ENCODE data around the gene ADAMTS8.

GRCh38 chr11:130435671-130436070 lies 7.3 kb upstream of the ADAMTS8 start:
- TF ChIP-seq MXI1 (IDR thresholded peaks at IDR 0.05; ENCODE audit: low read depth, low read length) (no peak), EP300 (IDR thresholded peaks at IDR 0.05; ENCODE audit: borderline replicate concordance in 1 of 2, control insufficient read depth in 1 of 2, low read depth in 2 of 2, low read length in 2 of 2) (no peak), ZNF274 (IDR thresholded peaks at IDR 0.05; ENCODE audit: insufficient read depth, insufficient read length) (no peak), CTCF (IDR thresholded peaks at IDR 0.05 in 2 of 3, conservative IDR thresholded peaks at IDR 0.05 in 1 of 3; ENCODE audit: control insufficient read depth in 2 of 3, extremely low read depth in 1 of 3, insufficient read depth in 1 of 3, low read depth in 3 of 3, low read length in 3 of 3) (no peak), ETV6 (conservative IDR thresholded peaks at IDR 0.05 in 1 of 2, IDR thresholded peaks at IDR 0.05 in 1 of 2; ENCODE audit: borderline replicate concordance in 1 of 2, low read depth in 1 of 2) (no peak)
